ENCODE results near the gene ASPSCR1. TPM values are rescaled to one million over a fixed set of nuclear protein-coding genes. Genes with fewer than 3 reads are reported as not detected.
A peak's percentile ranks its signal among the peaks of the same experiment; 100 is the strongest.

Gene ASPSCR1
- total and polyA plus RNA-seq, 9 of the 15 experiments (the other 6 are each of a cell fraction or from before 2014, with no cell fraction given), result 0.90 to 36.9 (median 11.6) TPM

DNA sequence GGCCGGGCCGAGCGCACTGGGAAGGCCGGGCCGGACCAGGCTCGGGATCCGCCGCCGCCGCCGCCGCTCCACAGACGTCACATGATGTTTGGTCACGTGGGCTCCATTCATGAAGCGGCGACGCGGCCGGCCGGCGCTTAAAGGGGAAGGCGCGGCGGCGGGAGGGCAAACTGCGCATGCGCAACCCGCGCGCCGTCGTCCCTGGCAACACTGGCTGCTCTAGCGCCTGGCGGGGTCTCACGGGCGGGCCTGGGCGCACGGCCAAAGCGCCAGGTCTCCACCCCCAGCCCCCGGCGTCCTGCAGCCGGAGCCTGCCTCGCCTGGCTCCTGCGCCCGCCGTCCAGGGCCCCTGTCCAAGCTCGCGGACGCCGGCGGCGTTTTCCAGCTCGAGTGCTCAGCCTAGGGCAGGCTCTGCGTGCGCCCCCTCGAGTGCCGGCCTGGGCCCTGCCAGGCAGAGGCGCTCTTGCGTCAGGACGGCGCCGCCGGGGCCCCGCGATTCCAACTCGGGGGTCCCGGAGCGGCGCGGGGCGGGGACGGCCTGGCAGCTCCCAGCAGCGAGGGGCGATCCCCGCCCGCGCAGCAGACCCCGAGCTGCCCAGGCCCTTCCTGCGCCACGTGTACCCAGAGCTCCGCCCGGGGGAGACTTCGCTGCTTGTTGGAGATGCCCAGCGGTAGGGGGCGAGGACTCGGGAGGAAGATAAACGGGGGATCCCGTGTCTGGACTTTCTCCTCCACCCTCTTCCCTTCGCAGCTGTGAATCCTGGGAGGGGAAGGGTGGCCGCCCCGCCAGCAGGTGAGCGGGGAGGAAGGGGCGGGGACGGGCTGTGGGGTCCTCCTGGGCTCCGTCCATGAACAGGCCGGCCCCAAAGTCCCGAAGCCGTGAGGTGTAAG lies 49.5 kb upstream of the ASPSCR1 start, which contains the start of gene MAFG (continued):
- TF ChIP-seq NR0B1 (IDR thresholded peaks at IDR 0.05; ENCODE audit: partially characterized antibody) (no peak), HDAC8 (tag; IDR thresholded peaks at IDR 0.05) (no peak), SNAPC5 (CRISPR knock-in tag; IDR thresholded peaks at IDR 0.05) (no peak), MTA2 (IDR thresholded peaks at IDR 0.05; ENCODE audit: low read depth) (no peak), ZNF41 (CRISPR knock-in tag; conservative IDR thresholded peaks at IDR 0.05) (no peak), ZBTB49 (CRISPR knock-in tag; IDR thresholded peaks at IDR 0.05; ENCODE audit: borderline replicate concordance) (no peak), HINFP (tag; conservative IDR thresholded peaks at IDR 0.05; ENCODE audit: low read depth) (no peak), HLTF (IDR thresholded peaks at IDR 0.05) (peak; percentile 28; the same call in 1 of the 2 replicates), ZNF23 (CRISPR knock-in tag; IDR thresholded peaks at IDR 0.05) (no peak), NFIC (IDR thresholded peaks at IDR 0.05) (peak; percentile 96), CREB3L1 (IDR thresholded peaks at IDR 0.05; ENCODE audit: borderline replicate concordance, low read depth) (peak; percentile 81; the same call in 1 of the 2 replicates), ZNF589 (CRISPR knock-in tag; IDR thresholded peaks at IDR 0.05; ENCODE audit: low read depth) (no peak), HSF4 (CRISPR knock-in tag; IDR thresholded peaks at IDR 0.05; ENCODE audit: borderline replicate concordance) (no peak), RBM14 (IDR thresholded peaks at IDR 0.05; ENCODE audit: borderline replicate concordance, insufficient read depth, low read depth, low read length) (no peak; the same call in 1 of the 2 replicates), PHB (CRISPR knock-in tag; IDR thresholded peaks at IDR 0.05) (no peak), ZC3H8 (IDR thresholded peaks at IDR 0.05) (no peak), DNMT1 (IDR thresholded peaks at IDR 0.05) (no peak), SNRNP70 (optimal IDR thresholded peaks at IDR 0.05; ENCODE audit: low read depth, low read length) (no peak), ZNF511 (CRISPR knock-in tag; IDR thresholded peaks at IDR 0.05) (no peak), GATAD2B (IDR thresholded peaks at IDR 0.05; ENCODE audit: borderline replicate concordance) (peak; percentile 67; the same call in 1 of the 2 replicates), TEAD1 (CRISPR knock-in tag; IDR thresholded peaks at IDR 0.05) (no peak)

All from K562 (cell line).